ENCODE measurements around the gene LSM3. TPM values are rescaled to one million over a fixed set of nuclear protein-coding genes. Genes with fewer than 3 reads are reported as not detected.

The LSM3 gene
- total and polyA plus RNA-seq, 4 experiments from 2014 or later = 7.2 to 30.7 (median 15.1) TPM

- Histone ChIP-seq H3K36me3 (ENCODE audit: insufficient read depth, low read length) (peaks cover 32% of the 10 kb centered on the region), H3K27ac (ENCODE audit: low read depth, low read length) (no peak overlapping the region), H3K4me3 (ENCODE audit: low read length in 2 of 2) (no peak overlapping the region), H3K27me3 (ENCODE audit: insufficient read depth, low read length) (no peaks in the 10 kb centered on the region), H3K9me3 (ENCODE audit: control insufficient read depth in 1 of 2, low read length in 2 of 2) (no peaks in the 10 kb centered on the region), H3K4me1 (ENCODE audit: insufficient read depth, low read length) (no peaks in the 10 kb centered on the region)
- Mint-ChIP-seq H3K36me3 (peaks cover 60 to 72% of the 10 kb centered on the region in 2 donors), H3K9me3 (no peaks in the 10 kb centered on the region), H3K4me1 (peaks cover 46 to 60% (median 56%) of the 10 kb centered on the region in 4 donors), H3K4me3 (no peak overlapping the region), H3K27ac (peak overlapping the region in 1 of 7 donors; percentile 48), H3K27me3 (no peaks in the 10 kb centered on the region)
- intact Hi-C loops (cut with micrococcal nuclease) = no loop called here
- ChIA-PET POLR2A (ENCODE audit: partially characterized antibody) (no interaction called here), CTCF (ENCODE audit: partially characterized antibody) (interaction anchor here (1.0 kb wide), 1 partner anchor 17 kb away, joined by 5 read pairs; no protein-coding TSS in a partner anchor)
- no peak for DNase-seq
Observed at GRCh38 chr3:14186854-14187458, 8.3 kb downstream of the LSM3 start.

GRCh38 chr3:14188041-14188754 is 9.6 kb downstream of the LSM3 start:
- Histone ChIP-seq H3K4me3 (ENCODE audit: low read length in 2 of 2) (no peak overlapping the region), H3K4me1 (ENCODE audit: insufficient read depth, low read length) (no peaks in the 10 kb centered on the region), H3K27ac (ENCODE audit: low read depth, low read length) (no peak overlapping the region), H3K27me3 (ENCODE audit: insufficient read depth, low read length) (no peaks in the 10 kb centered on the region), H3K9me3 (ENCODE audit: control insufficient read depth in 1 of 2, low read length in 2 of 2) (no peaks in the 10 kb centered on the region), H3K36me3 (ENCODE audit: insufficient read depth, low read length) (peaks cover 20% of the 10 kb centered on the region)
- peak overlapping the region in 1 of 8 donors; percentile 22 for H3K4me3 Mint-ChIP-seq
- intact Hi-C loops (cut with micrococcal nuclease) = no loop called here
- POLR2A ChIA-PET (ENCODE audit: partially characterized antibody) = interaction anchor here (0.6 to 1.4 kb wide), 2 partner anchors 10 to 43 kb away, joined by 3 to 5 read pairs; partner anchors contain the start of genes LSM3 and XPC
- peaks cover 50 to 68% (median 58%) of the 10 kb centered on the region in 4 donors for H3K4me1 Mint-ChIP-seq
- no peaks in the 10 kb centered on the region for H3K27me3 Mint-ChIP-seq
- no peak for DNase-seq
- H3K27ac Mint-ChIP-seq = peak overlapping the region in 1 of 7 donors; percentile 19
- CTCF ChIA-PET (ENCODE audit: partially characterized antibody) = interaction anchor here (2.0 kb wide), 1 partner anchor 15 kb away, joined by 7 read pairs; no protein-coding TSS in a partner anchor
- no peaks in the 10 kb centered on the region for H3K9me3 Mint-ChIP-seq
- H3K36me3 Mint-ChIP-seq = peaks cover 54 to 68% of the 10 kb centered on the region in 2 donors

GRCh38 chr3:14194865-14195264 is 16.2 kb downstream of the LSM3 start:
- H3K9me3 ChIP-seq (ENCODE audit: control insufficient read depth in 1 of 2, low read length in 2 of 2) = no peaks in the 10 kb centered on the region
- H3K27ac Mint-ChIP-seq = no peak overlapping the region
- intact Hi-C loops (cut with micrococcal nuclease) = no loop called here
- H3K27me3 Mint-ChIP-seq = no peaks in the 10 kb centered on the region
- no peaks in the 10 kb centered on the region for H3K27me3 ChIP-seq (ENCODE audit: insufficient read depth, low read length)
- peaks cover 6% of the 10 kb centered on the region for H3K36me3 ChIP-seq (ENCODE audit: insufficient read depth, low read length)
- peaks cover 29 to 42% (median 36%) of the 10 kb centered on the region in 4 donors for H3K4me1 Mint-ChIP-seq
- DNase-seq = no peak
- H3K4me3 Mint-ChIP-seq = no peak overlapping the region
- H3K36me3 Mint-ChIP-seq = peaks cover 53 to 68% of the 10 kb centered on the region in 2 donors
- no peak overlapping the region for H3K27ac ChIP-seq (ENCODE audit: low read depth, low read length)
- ChIA-PET CTCF (ENCODE audit: partially characterized antibody) (interaction anchor here (1.1 to 1.9 kb wide), 2 partner anchors 9 to 298 kb away, joined by 3 to 14 read pairs; no protein-coding TSS in a partner anchor), POLR2A (ENCODE audit: partially characterized antibody) (no interaction called here)
- H3K4me3 ChIP-seq (ENCODE audit: low read length in 2 of 2) = no peak overlapping the region
- no peaks in the 10 kb centered on the region for H3K4me1 ChIP-seq (ENCODE audit: insufficient read depth, low read length)
- no peaks in the 10 kb centered on the region for H3K9me3 Mint-ChIP-seq

GRCh38 chr3:14199641-14200040 is 21.0 kb downstream of the LSM3 start:
- Mint-ChIP-seq H3K36me3 (peaks cover 39 to 47% of the 10 kb centered on the region in 2 donors), H3K27me3 (no peaks in the 10 kb centered on the region), H3K9me3 (no peaks in the 10 kb centered on the region), H3K4me3 (no peak overlapping the region), H3K27ac (peak overlapping the region in 2 of 7 donors; percentile 43 to 57), H3K4me1 (peaks cover 4 to 6% (median 6%) of the 10 kb centered on the region in 4 donors)
- ChIA-PET POLR2A (ENCODE audit: partially characterized antibody) (no interaction called here), CTCF (ENCODE audit: partially characterized antibody) (interaction anchor here (0.8 kb wide), 1 partner anchor 722 kb away, joined by 3 read pairs; no protein-coding TSS in a partner anchor)
- DNase-seq = no peak
- intact Hi-C loops (cut with micrococcal nuclease) = no loop called here
- Histone ChIP-seq H3K4me3 (ENCODE audit: low read length in 2 of 2) (no peak overlapping the region), H3K4me1 (ENCODE audit: insufficient read depth, low read length) (no peaks in the 10 kb centered on the region), H3K27ac (ENCODE audit: low read depth, low read length) (no peak overlapping the region), H3K27me3 (ENCODE audit: insufficient read depth, low read length) (no peaks in the 10 kb centered on the region), H3K36me3 (ENCODE audit: insufficient read depth, low read length) (peaks cover 6% of the 10 kb centered on the region), H3K9me3 (ENCODE audit: control insufficient read depth in 1 of 2, low read length in 2 of 2) (no peaks in the 10 kb centered on the region)

DNA sequence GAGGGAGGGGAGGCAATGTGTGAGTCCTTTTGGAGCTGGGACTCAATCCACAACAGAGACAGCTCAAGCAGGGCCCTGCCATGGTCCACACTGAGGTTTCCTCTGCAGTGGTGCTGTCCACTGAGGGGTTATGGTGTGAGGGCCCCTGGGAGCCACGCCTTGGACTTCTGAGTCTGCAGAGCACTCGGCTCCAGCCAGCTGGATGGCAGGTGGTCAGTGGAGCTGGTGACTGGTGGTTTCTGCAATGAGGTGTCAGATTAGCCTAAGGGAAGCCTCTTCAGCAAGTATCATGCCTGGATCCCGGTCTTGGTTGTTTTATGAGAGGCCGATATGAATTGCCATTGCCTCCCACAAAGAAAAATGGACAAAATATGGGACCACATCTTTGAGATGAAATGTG is 21.7 kb downstream of the LSM3 start:
- Histone ChIP-seq H3K4me1 (ENCODE audit: insufficient read depth, low read length) (no peaks in the 10 kb centered on the region), H3K27me3 (ENCODE audit: insufficient read depth, low read length) (no peaks in the 10 kb centered on the region), H3K27ac (ENCODE audit: low read depth, low read length) (no peak overlapping the region), H3K4me3 (ENCODE audit: low read length in 2 of 2) (no peak overlapping the region), H3K9me3 (ENCODE audit: control insufficient read depth in 1 of 2, low read length in 2 of 2) (no peaks in the 10 kb centered on the region), H3K36me3 (ENCODE audit: insufficient read depth, low read length) (peaks cover 6% of the 10 kb centered on the region)
- ChIA-PET POLR2A (ENCODE audit: partially characterized antibody) (no interaction called here), CTCF (ENCODE audit: partially characterized antibody) (interaction anchor here (1.2 to 1.6 kb wide), 6 partner anchors 9 to 543 kb away, joined by 3 to 9 read pairs (median 4); no protein-coding TSS in a partner anchor)
- no peak for DNase-seq
- H3K27ac Mint-ChIP-seq = peak overlapping the region in 1 of 7 donors; percentile 43
- H3K27me3 Mint-ChIP-seq = no peaks in the 10 kb centered on the region
- intact Hi-C loops (cut with micrococcal nuclease) = no loop called here
- no peaks in the 10 kb centered on the region for H3K9me3 Mint-ChIP-seq
- peaks cover 3 to 6% (median 5%) of the 10 kb centered on the region in 4 donors for H3K4me1 Mint-ChIP-seq
- H3K4me3 Mint-ChIP-seq = no peak overlapping the region
- peaks cover 33 to 41% of the 10 kb centered on the region in 2 donors for H3K36me3 Mint-ChIP-seq

DNA sequence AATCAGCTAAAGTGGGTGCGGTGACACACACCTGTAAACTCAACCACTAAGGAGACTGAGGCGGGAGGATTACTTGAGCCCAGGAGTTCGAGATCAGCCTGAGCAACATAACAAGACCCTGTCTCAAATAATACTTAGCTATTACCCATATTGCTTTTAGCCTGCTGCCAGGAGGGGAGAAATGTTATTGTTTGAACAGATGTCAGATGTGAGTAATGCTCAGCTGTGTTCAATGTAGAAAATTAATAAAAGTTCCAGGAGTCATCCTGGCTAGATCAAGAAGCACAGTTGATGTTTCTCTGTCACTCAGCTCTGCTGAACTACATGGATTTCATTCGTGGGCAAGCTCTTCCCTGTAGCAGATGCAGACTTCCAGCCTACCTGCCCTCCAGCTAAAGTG is 22.2 kb downstream of the LSM3 start:
- H3K9me3 Mint-ChIP-seq = no peaks in the 10 kb centered on the region
- Histone ChIP-seq H3K36me3 (ENCODE audit: insufficient read depth, low read length) (peaks cover 6% of the 10 kb centered on the region), H3K27me3 (ENCODE audit: insufficient read depth, low read length) (no peaks in the 10 kb centered on the region), H3K9me3 (ENCODE audit: control insufficient read depth in 1 of 2, low read length in 2 of 2) (no peaks in the 10 kb centered on the region), H3K4me3 (ENCODE audit: low read length in 2 of 2) (no peak overlapping the region), H3K4me1 (ENCODE audit: insufficient read depth, low read length) (no peaks in the 10 kb centered on the region), H3K27ac (ENCODE audit: low read depth, low read length) (no peak overlapping the region)
- no peak for DNase-seq
- peaks cover 33 to 38% of the 10 kb centered on the region in 2 donors for H3K36me3 Mint-ChIP-seq
- ChIA-PET CTCF (ENCODE audit: partially characterized antibody) (interaction anchor here (0.9 to 4.2 kb wide), 8 partner anchors 10 to 543 kb away, joined by 3 to 25 read pairs (median 4); no protein-coding TSS in a partner anchor), POLR2A (ENCODE audit: partially characterized antibody) (interaction anchor here (0.7 kb wide), 1 partner anchor 56 kb away, joined by 3 read pairs; no protein-coding TSS in a partner anchor)
- H3K4me3 Mint-ChIP-seq = no peak overlapping the region
- intact Hi-C loops (cut with micrococcal nuclease) = no loop called here
- peaks cover 3 to 6% (median 5%) of the 10 kb centered on the region in 4 donors for H3K4me1 Mint-ChIP-seq
- H3K27ac Mint-ChIP-seq = peak overlapping the region in 3 of 7 donors; percentile 4 to 31 (median 10)
- no peaks in the 10 kb centered on the region for H3K27me3 Mint-ChIP-seq
